HepG2 (cell line): ENCODE measurements around the gene AGBL2. TPM values are rescaled to one million over a fixed set of nuclear protein-coding genes. Genes with fewer than 3 reads are reported as not detected.

Experiments
- CAMTA2 ChIP-seq: sonication (generic); formaldehyde crosslinking; IDR thresholded peaks from 2 replicates; pipeline ENCODE4 v1.4.0; 2020; ENCODE audit warnings: mild to moderate bottlenecking, missing genetic modification reagents, borderline replicate concordance
- EP300 ChIP-seq, 3 experiments: sonication (generic) in 1 of 3; formaldehyde crosslinking in 1 of 3; IDR thresholded peaks; 2 replicates each; pipeline versions ENCODE4 v1.5.1 to v1.6.1; 2011 to 2020; ENCODE audit warnings: low read depth in 2 of 3, low read length in 2 of 3, borderline replicate concordance in 1 of 3, improper control_type of control experiment in 1 of 3, mild to moderate bottlenecking in 1 of 3, missing genetic modification reagents in 1 of 3, moderate library complexity in 1 of 3
- HOXA3 ChIP-seq: sonication (generic); formaldehyde crosslinking; IDR thresholded peaks from 2 replicates; pipeline ENCODE4 v1.5.0; 2020; ENCODE audit warnings: missing genetic modification reagents
- ISX ChIP-seq: sonication (generic); formaldehyde crosslinking; conservative IDR thresholded peaks from 2 replicates; pipeline ENCODE4 v1.5.0; 2020; ENCODE audit warnings: missing genetic modification reagents
- MAFF ChIP-seq: IDR thresholded peaks from 2 replicates; pipeline ENCODE4 v1.6.1; 2011; ENCODE audit warnings: low read depth, low read length, improper control_type of control experiment
- ONECUT2 ChIP-seq: sonication (generic); formaldehyde crosslinking; IDR thresholded peaks from 2 replicates; pipeline ENCODE4 v1.4.0; 2020; ENCODE audit warnings: missing genetic modification reagents
- PAF1 ChIP-seq: IDR thresholded peaks from 2 replicates; pipeline ENCODE4 v1.6.1; 2016; ENCODE audit warnings: missing genetic modification reagents, missing compliant biosample characterization
- POLR2A ChIP-seq, 2 experiments: IDR thresholded peaks; 2 replicates each; pipeline ENCODE4 v1.6.1; 2011; ENCODE audit warnings: low read depth in 2 of 2, low read length in 2 of 2, mild to moderate bottlenecking in 1 of 2, moderate library complexity in 1 of 2; ENCODE audit not compliant: insufficient read depth in 1 of 2
- PRMT3 ChIP-seq: sonication (generic); formaldehyde crosslinking; IDR thresholded peaks from 2 replicates; pipeline ENCODE4 v1.8.1; 2022; ENCODE audit warnings: low read depth, mild to moderate bottlenecking, moderate library complexity, missing genetic modification reagents, borderline replicate concordance
- SALL1 ChIP-seq: sonication (generic); formaldehyde crosslinking; IDR thresholded peaks from 2 replicates; pipeline ENCODE4 v1.8.0; 2022; ENCODE audit warnings: mild to moderate bottlenecking, missing genetic modification reagents
- SP140L ChIP-seq: sonication (generic); formaldehyde crosslinking; IDR thresholded peaks from 2 replicates; pipeline ENCODE4 v1.4.0; 2020; ENCODE audit warnings: missing genetic modification reagents, borderline replicate concordance
- SYNCRIP ChIP-seq: fragments of 200-400 bp; formaldehyde crosslinking; IDR thresholded peaks from 2 replicates; pipeline ENCODE4 v1.6.1; 2018; ENCODE audit warnings: mild to moderate bottlenecking, low read depth, low read length; ENCODE audit not compliant: insufficient read depth
- ZBTB40 ChIP-seq, 2 experiments: fragments of 450-650 bp in 1 of 2; sonication (generic) in 1 of 2; formaldehyde crosslinking in 1 of 2; IDR thresholded peaks; 2 replicates each; pipeline versions ENCODE4 v1.6.1 to v1.8.0; 2016 to 2022; ENCODE audit warnings: antibody characterized with exemption in 1 of 2, mild to moderate bottlenecking in 1 of 2, missing genetic modification reagents in 1 of 2
- ZBTB46 ChIP-seq: sonication (generic); formaldehyde crosslinking; IDR thresholded peaks from 2 replicates; pipeline ENCODE4 v1.4.0; 2020; ENCODE audit warnings: mild to moderate bottlenecking, missing genetic modification reagents, borderline replicate concordance
- ZFP62 ChIP-seq: sonication (generic); formaldehyde crosslinking; IDR thresholded peaks from 2 replicates; pipeline ENCODE4 v1.4.0; 2020; ENCODE audit warnings: missing genetic modification reagents
- ZKSCAN8 ChIP-seq: IDR thresholded peaks from 2 replicates; pipeline ENCODE4 v1.6.1; 2016; ENCODE audit warnings: borderline replicate concordance, missing genetic modification reagents, missing compliant biosample characterization
- ZNF24 ChIP-seq: fragments of 450-650 bp; IDR thresholded peaks from 2 replicates; pipeline ENCODE4 v1.6.1; 2017; ENCODE audit warnings: antibody characterized with exemption, mild to moderate bottlenecking
- ZNF670 ChIP-seq: sonication (generic); formaldehyde crosslinking; IDR thresholded peaks from 2 replicates; pipeline ENCODE4 v1.8.0; 2022; ENCODE audit warnings: mild to moderate bottlenecking, missing genetic modification reagents, borderline replicate concordance
- ZSCAN30 ChIP-seq: sonication (generic); formaldehyde crosslinking; IDR thresholded peaks from 2 replicates; pipeline ENCODE4 v1.5.0; 2020; ENCODE audit warnings: mild to moderate bottlenecking, missing genetic modification reagents
- polyA plus RNA-seq, 8 experiments: library from polyadenylated mRNA; depleted of rRNA in 3 of 8; stranded (reverse) in 7 of 8; unstranded in 1 of 8; fragments of >200 nt; fragmentation: Illumina TruSeq in 4 of 8; extraction: Trizol in 4 of 8; gene quantifications; 2 replicates each; pipeline versions ENCODE4 v1.2.1 to v1.2.3, GENCODE V29; 2011 to 2016; ENCODE audit warnings: low read depth in 4 of 8, missing spikeins in 1 of 8, mixed read lengths in 1 of 8; ENCODE audit not compliant: insufficient read depth in 1 of 8
- total RNA-seq, 5 experiments: library from RNA; depleted of rRNA; stranded (reverse); fragments of >200 nt; fragmentation: Illumina TruSeq; extraction: Trizol; gene quantifications; 2 replicates each; pipeline ENCODE4 v1.2.3, GENCODE V29; 2016; ENCODE audit warnings: low read depth in 1 of 5

The AGBL2 gene
- total and polyA plus RNA-seq, 2 of the 13 experiments (the other 11 are each of a cell fraction or from before 2014, with no cell fraction given): 1.6 to 5.7 TPM

GRCh38 chr11:47642099-47642855 lies 72.9 kb downstream of the AGBL2 start, which contains the start of gene MTCH2 (continued):
- TF ChIP-seq ZNF670 (CRISPR knock-in tag) (0 out of 2 replicates have a peak, but pooled peaks have one; percentile 2), SALL1 (peak; percentile 95), ISX (CRISPR knock-in tag) (0 out of 2 replicates have a peak, but pooled peaks have one; percentile 34), ZBTB40 (IDR thresholded peaks at IDR 0.05) (no peak), ZBTB40 (CRISPR knock-in tag; IDR thresholded peaks at IDR 0.05) (peak; percentile 48; the same call in 1 of the 2 replicates), ZKSCAN8 (CRISPR knock-in tag) (no peak), ONECUT2 (CRISPR knock-in tag) (no peak), MAFF (no peak), CAMTA2 (CRISPR knock-in tag) (peak; percentile 92; the same call in 1 of the 2 replicates), ZBTB46 (CRISPR knock-in tag) (no peak), ZFP62 (no peak), SYNCRIP (no peak), SP140L (no peak), POLR2A (IDR thresholded peaks at IDR 0.05; ENCODE audit: insufficient read depth in 1 of 2, low read depth in 2 of 2, low read length in 2 of 2) (peak; percentile 94 to 98), PRMT3 (CRISPR knock-in tag) (no peak), EP300 (IDR thresholded peaks at IDR 0.05; ENCODE audit: low read depth in 2 of 2, low read length in 2 of 2) (peak in 1 of 2 experiments; percentile 12; a peak in 2 of 4 replicates), EP300 (CRISPR knock-in tag; IDR thresholded peaks at IDR 0.05; ENCODE audit: borderline replicate concordance) (no peak), ZSCAN30 (CRISPR knock-in tag) (no peak), HOXA3 (CRISPR knock-in tag) (peak; percentile 92), ZNF24 (no peak), PAF1 (no peak; the same call in 1 of the 2 replicates)
